Activated B cell treated with CpG ODN at 0.5 μM for 24 hours (primary cell): ENCODE data around the gene MACROD2. TPM values are rescaled to one million over a fixed set of nuclear protein-coding genes. Genes with fewer than 3 reads are reported as not detected.
"Not testable (repeated sequence)": the region's sequence is repeated elsewhere in the genome, so short reads cannot be mapped to it uniquely, and the experiment has no call there.

Experiments used
- ATAC-seq: fragments of 200-7000 bp; cut with Tn5 transposase; one replicate; pipeline ENCODE4 v1.10.0; 2021; ENCODE audit warnings: low read depth, mild to moderate bottlenecking, moderate library complexity
- CTCF ChIA-PET: fragments of 350-600 bp; sonication (Branson Sonifier 250); formaldehyde crosslinking; loops from one replicate; lab custom pipeline; 2021; ENCODE audit warnings: antibody characterized with exemption; lab: Charles Lee
- POLR2A ChIA-PET: fragments of 350-600 bp; sonication (Branson Sonifier 250); formaldehyde crosslinking; loops from one replicate; lab custom pipeline; 2021; ENCODE audit warnings: antibody characterized with exemption; lab: Charles Lee
- DNase-seq: peaks from one replicate; pipeline ENCODE4 v3.0.0; 2022
- H3K27ac Mint-ChIP-seq: one replicate; pipeline ENCODE4 v1.8.0; 2020; ENCODE audit warnings: mixed read lengths
- H3K27me3 Mint-ChIP-seq: one replicate; pipeline ENCODE4 v1.8.0; 2021; ENCODE audit warnings: mixed read lengths
- H3K36me3 Mint-ChIP-seq: one replicate; pipeline ENCODE4 v1.8.0; 2021; ENCODE audit warnings: low read depth, mixed read lengths
- H3K4me1 Mint-ChIP-seq: one replicate; pipeline ENCODE4 v1.8.0; 2021; ENCODE audit warnings: mixed read lengths
- H3K4me3 Mint-ChIP-seq: one replicate; pipeline ENCODE4 v1.8.0; 2020; ENCODE audit warnings: mild to moderate bottlenecking, mixed read lengths
- H3K9me3 Mint-ChIP-seq: one replicate; pipeline ENCODE4 v1.8.0; 2020; ENCODE audit warnings: mixed read lengths
- intact Hi-C: fragments of 100-400 bp; cut with micrococcal nuclease; formaldehyde crosslinking; loops from one replicate; pipeline ENCODE4 v1.15.1; 2024
- total RNA-seq: library from RNA; stranded (reverse); gene quantifications from 2 replicates; pipeline ENCODE4 v1.2.3, GENCODE V29; 2022
- TF ChIP-seq, protein P1 (sequence below): fragments of 200-600 bp; IDR thresholded peaks from one replicate; pipeline ENCODE4 v1.8.0; 2022; ENCODE audit warnings: antibody characterized with exemption, mild to moderate bottlenecking

Gene MACROD2
- total RNA-seq, 1 donor from 2014 or later = 55.1 TPM

DNA sequence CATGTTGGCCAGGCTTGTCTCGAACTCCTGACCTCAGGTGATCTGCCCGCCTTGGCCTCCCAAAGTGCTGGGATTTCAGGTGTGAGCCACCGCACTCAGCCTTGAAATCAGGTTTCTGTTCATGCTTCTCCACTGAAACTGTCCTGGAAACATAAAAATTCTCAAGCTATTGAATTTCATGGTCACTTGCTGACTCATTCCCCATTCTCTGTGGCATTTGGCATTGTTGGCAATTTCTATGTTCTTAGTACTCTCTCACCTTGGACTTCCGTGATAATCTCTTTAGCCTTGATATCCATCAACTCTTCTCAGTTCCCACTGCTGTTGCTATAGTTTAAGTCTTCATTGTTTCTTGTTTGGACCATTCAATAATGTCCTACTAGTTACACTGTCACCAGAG, 11.1 kb upstream of the MACROD2 start:
- H3K27ac Mint-ChIP-seq = no peak overlapping the region
- peaks cover 3% of the 10 kb centered on the region for H3K9me3 Mint-ChIP-seq
- DNase-seq (no peak), ATAC-seq (no peak)
- no peaks in the 10 kb centered on the region for H3K27me3 Mint-ChIP-seq
- ChIA-PET CTCF (no interaction called here), POLR2A (no interaction called here)
- no peaks in the 10 kb centered on the region for H3K36me3 Mint-ChIP-seq
- TF ChIP-seq, protein P1, sequence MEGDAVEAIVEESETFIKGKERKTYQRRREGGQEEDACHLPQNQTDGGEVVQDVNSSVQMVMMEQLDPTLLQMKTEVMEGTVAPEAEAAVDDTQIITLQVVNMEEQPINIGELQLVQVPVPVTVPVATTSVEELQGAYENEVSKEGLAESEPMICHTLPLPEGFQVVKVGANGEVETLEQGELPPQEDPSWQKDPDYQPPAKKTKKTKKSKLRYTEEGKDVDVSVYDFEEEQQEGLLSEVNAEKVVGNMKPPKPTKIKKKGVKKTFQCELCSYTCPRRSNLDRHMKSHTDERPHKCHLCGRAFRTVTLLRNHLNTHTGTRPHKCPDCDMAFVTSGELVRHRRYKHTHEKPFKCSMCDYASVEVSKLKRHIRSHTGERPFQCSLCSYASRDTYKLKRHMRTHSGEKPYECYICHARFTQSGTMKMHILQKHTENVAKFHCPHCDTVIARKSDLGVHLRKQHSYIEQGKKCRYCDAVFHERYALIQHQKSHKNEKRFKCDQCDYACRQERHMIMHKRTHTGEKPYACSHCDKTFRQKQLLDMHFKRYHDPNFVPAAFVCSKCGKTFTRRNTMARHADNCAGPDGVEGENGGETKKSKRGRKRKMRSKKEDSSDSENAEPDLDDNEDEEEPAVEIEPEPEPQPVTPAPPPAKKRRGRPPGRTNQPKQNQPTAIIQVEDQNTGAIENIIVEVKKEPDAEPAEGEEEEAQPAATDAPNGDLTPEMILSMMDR = no peak
- no peak overlapping the region for H3K4me3 Mint-ChIP-seq
- H3K4me1 Mint-ChIP-seq = no peaks in the 10 kb centered on the region
- intact Hi-C loops = no loop called here

DNA sequence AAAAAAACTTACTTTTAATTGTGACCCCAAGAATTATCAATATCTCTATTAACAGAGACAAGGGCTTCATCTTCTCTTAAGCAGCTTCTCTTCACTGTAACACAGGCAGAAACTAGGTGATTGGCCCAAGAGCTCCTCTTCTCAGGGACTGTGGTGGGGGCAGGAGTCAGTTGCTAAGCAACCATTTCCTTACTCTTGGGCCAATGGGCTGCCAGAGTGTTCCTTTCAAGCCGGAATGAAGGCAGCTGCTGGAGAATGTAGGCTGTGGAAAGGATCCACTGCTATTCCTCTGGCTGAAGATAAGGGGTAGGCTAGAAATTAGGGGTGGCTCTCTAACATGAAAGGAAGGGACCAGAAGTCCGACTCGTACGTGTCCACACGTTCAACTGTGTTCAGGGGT, 4.9 kb upstream of the MACROD2 start, which contains the start of gene SEL1L2:
Gene SEL1L2 (minus strand): TSS at position 150 of the 400 bp plus-strand sequence. CDS start 80 bp downstream, at position 70.
- intact Hi-C loops = no loop called here
- Mint-ChIP-seq H3K36me3 (no peaks in the 10 kb centered on the region), H3K9me3 (peaks cover 16% of the 10 kb centered on the region), H3K4me1 (no peaks in the 10 kb centered on the region), H3K27ac (no peak within 1 kb of the TSS), H3K27me3 (no peaks in the 10 kb centered on the region), H3K4me3 (no peak within 1 kb of the TSS)
- ChIA-PET CTCF (no interaction called here), POLR2A (no interaction called here)
- DNase-seq (no peak), ATAC-seq (no peak)
- TF ChIP-seq, protein P1 = no peak

DNA sequence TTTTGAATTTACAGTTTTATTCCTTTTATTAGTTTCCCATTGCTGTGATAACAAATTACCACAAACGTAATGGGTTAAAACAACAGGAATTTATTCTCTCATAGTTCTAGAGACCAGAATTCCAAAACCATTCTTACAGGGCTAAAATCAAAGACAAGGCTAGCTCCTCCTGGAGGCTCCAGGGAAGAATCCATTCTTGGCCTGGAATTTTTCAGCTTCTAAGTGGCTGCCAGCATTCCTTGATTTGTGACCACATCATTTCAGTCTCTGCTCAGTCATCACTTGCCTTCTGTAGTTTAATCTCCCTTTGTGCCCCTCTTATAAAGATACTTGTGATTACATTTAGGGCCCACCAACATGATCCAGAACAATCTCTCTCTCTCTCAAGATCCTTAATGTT, 4.0 kb upstream of the MACROD2 start:
- H3K9me3 Mint-ChIP-seq = peaks cover 14% of the 10 kb centered on the region
- ATAC-seq = no peak
- H3K27me3 Mint-ChIP-seq = peaks cover 3% of the 10 kb centered on the region
- TF ChIP-seq, protein P1 = no peak
- no peak overlapping the region for H3K27ac Mint-ChIP-seq
- CTCF ChIA-PET = no interaction called here
- H3K4me1 Mint-ChIP-seq = peaks cover 3% of the 10 kb centered on the region
- DNase-seq = no peak
- POLR2A ChIA-PET = no interaction called here
- no peak overlapping the region for H3K4me3 Mint-ChIP-seq
- intact Hi-C loops = no loop called here
- no peaks in the 10 kb centered on the region for H3K36me3 Mint-ChIP-seq

DNA sequence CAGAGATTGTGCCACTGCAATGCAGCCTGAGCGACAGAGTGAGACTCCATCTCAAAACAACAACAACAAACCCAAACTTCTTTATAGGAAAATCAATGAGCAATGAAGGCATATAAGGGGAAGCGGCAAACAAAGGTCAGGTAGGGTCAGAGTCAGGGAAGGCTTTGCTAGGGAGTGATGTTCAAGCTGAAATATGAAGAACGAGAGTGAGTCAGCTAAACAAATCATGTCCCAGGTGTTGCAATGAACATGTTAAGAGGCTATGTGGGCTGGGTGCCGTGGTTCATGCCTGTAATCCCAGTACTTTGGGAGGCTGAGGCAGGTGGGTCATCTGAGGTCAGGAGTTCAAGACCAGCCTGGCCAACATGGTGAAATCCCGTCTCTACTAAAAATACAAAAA, 3.4 kb upstream of the MACROD2 start:
- ATAC-seq, H3K4me1 Mint-ChIP-seq, H3K27ac Mint-ChIP-seq, H3K27me3 Mint-ChIP-seq, DNase-seq, intact Hi-C loops, H3K4me3 Mint-ChIP-seq, H3K36me3 Mint-ChIP-seq, POLR2A ChIA-PET, CTCF ChIA-PET: not testable (repeated sequence)
- peaks cover 14% of the 10 kb centered on the region for H3K9me3 Mint-ChIP-seq

DNA sequence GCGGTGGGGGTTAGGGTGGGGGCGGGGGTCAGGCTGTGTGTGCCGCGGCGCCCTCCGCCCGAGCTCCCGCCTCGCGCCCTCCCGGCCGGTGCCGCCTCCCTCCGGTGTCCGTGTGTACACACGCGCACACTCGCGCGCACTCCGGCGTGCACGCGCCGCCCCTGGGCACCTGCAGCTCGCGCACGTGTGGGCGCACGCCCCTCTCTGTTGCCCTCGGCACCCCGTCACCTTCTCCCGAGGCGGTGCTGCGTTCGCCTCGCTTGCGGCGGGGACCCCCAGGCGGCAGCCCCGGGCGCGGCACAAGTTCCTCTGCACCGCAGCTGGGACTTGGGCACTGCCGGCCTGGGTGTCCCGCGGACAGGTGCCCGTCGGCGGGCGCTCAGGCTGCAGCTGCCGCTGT, 525 bp downstream of the MACROD2 start:
- Mint-ChIP-seq H3K27ac (no peak overlapping the region), H3K9me3 (peaks cover 14% of the 10 kb centered on the region), H3K4me1 (peaks cover 3% of the 10 kb centered on the region), H3K4me3 (no peak overlapping the region), H3K27me3 (peaks cover 20% of the 10 kb centered on the region), H3K36me3 (no peaks in the 10 kb centered on the region)
- CTCF ChIA-PET = no interaction called here
- POLR2A ChIA-PET = no interaction called here
- intact Hi-C loops = no loop called here
- TF ChIP-seq, protein P1 = no peak
- no peak for ATAC-seq
- no peak for DNase-seq

DNA sequence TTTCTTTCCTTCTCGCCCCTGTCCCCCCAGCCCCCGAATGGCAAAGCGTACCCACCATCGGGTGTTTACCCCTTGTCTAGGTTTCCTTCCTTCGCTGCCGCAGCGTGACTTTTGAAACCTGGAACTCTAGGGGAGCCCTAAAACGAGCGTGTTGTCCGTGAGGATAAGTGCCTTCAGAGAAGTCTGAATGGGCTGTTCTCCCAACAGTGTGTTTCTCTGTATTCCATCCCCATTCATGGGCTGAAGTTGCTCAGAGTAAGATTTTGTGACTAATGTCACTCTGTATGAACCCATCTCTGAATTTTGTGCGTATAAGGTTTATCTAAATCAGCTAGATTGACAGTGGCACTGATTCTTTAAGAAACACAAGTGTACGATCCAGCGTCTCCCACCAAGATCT, 949 bp downstream of the MACROD2 start:
- Mint-ChIP-seq H3K27me3 (peaks cover 20% of the 10 kb centered on the region), H3K4me3 (peak overlapping the region; percentile 44), H3K36me3 (no peaks in the 10 kb centered on the region), H3K4me1 (peaks cover 3% of the 10 kb centered on the region), H3K27ac (no peak overlapping the region), H3K9me3 (peaks cover 14% of the 10 kb centered on the region)
- ChIA-PET CTCF (no interaction called here), POLR2A (no interaction called here)
- ATAC-seq (no peak), DNase-seq (no peak)
- TF ChIP-seq, protein P1 = no peak
- intact Hi-C loops = no loop called here
